DOHH2 (cell line): ENCODE measurements around the gene ARHGAP33.
A peak's percentile ranks its signal among the peaks of the same experiment; 100 is the strongest.

Experiments
- H3F3A ChIP-seq: fragments of 200-600 bp; sonication (generic), shearing (Covaris generic); 2 replicates; pipeline ENCODE4 v1.6.0; 2016; ENCODE audit warnings: antibody characterized with exemption, mild to moderate bottlenecking; ENCODE audit not compliant: control insufficient read depth, insufficient read depth
- H3K27ac ChIP-seq: fragments of 200-600 bp; sonication (generic); 2 replicates; pipeline ENCODE4 v1.5.1; 2014; ENCODE audit warnings: low read depth, mild to moderate bottlenecking, low read length, moderate library complexity
- H3K27me3 ChIP-seq: fragments of 200-600 bp; sonication (generic); 2 replicates; pipeline ENCODE4 v1.6.1; 2014; ENCODE audit warnings: mild to moderate bottlenecking, low read length, mixed read lengths; ENCODE audit not compliant: control insufficient read depth
- H3K36me3 ChIP-seq: fragments of 200-600 bp; sonication (generic); 2 replicates; pipeline ENCODE4 v1.6.1; 2014; ENCODE audit warnings: mild to moderate bottlenecking, low read length, moderate library complexity, mixed read lengths; ENCODE audit not compliant: control insufficient read depth
- H3K4me1 ChIP-seq: fragments of 200-600 bp; sonication (generic); 2 replicates; pipeline ENCODE4 v1.6.1; 2014; ENCODE audit warnings: mild to moderate bottlenecking, low read length, mixed read lengths; ENCODE audit not compliant: control insufficient read depth
- H3K4me2 ChIP-seq: fragments of 200-600 bp; sonication (generic); 2 replicates; pipeline ENCODE4 v1.6.0; 2014; ENCODE audit warnings: mild to moderate bottlenecking, low read length, moderate library complexity
- H3K4me3 ChIP-seq: fragments of 200-600 bp; sonication (generic); 2 replicates; pipeline ENCODE4 v1.5.1; 2014; ENCODE audit warnings: mild to moderate bottlenecking, low read length, mixed read lengths
- H3K79me2 ChIP-seq: fragments of 200-600 bp; sonication (generic); 2 replicates; pipeline ENCODE4 v1.6.1; 2014; ENCODE audit warnings: mild to moderate bottlenecking, low read length, mixed read lengths; ENCODE audit not compliant: control insufficient read depth
- H3K9me2 ChIP-seq: fragments of 200-600 bp; sonication (generic); replicated peaks from 2 replicates; pipeline ENCODE4 v1.6.1; 2014; ENCODE audit warnings: mild to moderate bottlenecking, low read length, mixed read lengths; ENCODE audit not compliant: control insufficient read depth
- H3K9me3 ChIP-seq: fragments of 200-600 bp; sonication (generic); 2 replicates; pipeline ENCODE4 v1.6.1; 2014; ENCODE audit warnings: antibody characterized with exemption, low read length, mixed read lengths; ENCODE audit not compliant: control insufficient read depth, insufficient read depth
- H4K20me1 ChIP-seq: fragments of 200-600 bp; sonication (generic); 2 replicates; pipeline ENCODE4 v1.6.0; 2014; ENCODE audit warnings: low read depth, mild to moderate bottlenecking, antibody characterized with exemption, low read length, moderate library complexity; ENCODE audit not compliant: control insufficient read depth, insufficient read depth
- CTCF ChIP-seq: fragments of 200-600 bp; sonication (generic); IDR thresholded peaks from one replicate; pipeline ENCODE4 v1.5.1; 2014; ENCODE audit warnings: antibody characterized with exemption, mild to moderate bottlenecking, low read depth, low read length; ENCODE audit not compliant: poor library complexity, severe bottlenecking
- EZH2phosphoT487 ChIP-seq: fragments of 200-600 bp; sonication (generic); IDR thresholded peaks from 2 replicates; pipeline ENCODE4 v1.6.1; 2017; ENCODE audit warnings: borderline replicate concordance, mild to moderate bottlenecking, antibody characterized with exemption, low read length, moderate library complexity, mixed read lengths

ARHGAP33 gene

DNA sequence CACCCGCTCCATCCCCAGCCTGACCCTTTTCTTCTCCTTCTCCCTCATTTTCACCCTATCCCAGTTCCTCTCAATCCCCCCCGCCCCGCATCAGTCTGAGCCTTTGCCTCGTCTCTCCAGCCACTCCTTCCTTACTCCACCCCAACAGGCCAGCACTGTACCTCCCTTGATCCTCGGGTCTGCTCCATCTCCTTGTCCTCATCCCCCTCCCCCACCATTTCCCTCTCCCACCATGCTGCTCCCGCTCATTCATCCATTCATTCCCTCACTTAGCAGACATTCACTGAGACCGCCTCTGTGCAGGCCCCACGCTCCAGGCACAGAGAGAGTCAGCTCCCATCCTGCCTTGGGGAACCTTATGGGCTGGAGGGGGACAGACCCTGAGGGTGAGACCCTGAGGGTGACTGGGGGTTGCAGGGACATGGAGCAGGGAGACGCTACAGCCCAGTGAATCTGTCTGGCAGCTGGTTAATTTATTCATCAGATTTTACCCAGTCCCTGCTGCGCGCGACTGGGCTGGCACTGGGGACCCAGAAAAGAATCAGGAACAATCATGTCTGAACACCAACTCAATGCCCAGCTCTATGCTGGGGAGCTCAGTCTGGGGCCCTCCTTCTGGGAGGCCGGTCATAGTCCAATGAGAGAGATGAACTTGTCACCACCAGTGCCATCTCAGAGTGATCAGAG, 881 bp downstream of the ARHGAP33 start:
- H3K4me3 ChIP-seq, result peak overlapping the region; percentile 72
- peak overlapping the region; percentile 52 for H3K4me2 ChIP-seq
- no peaks in the 10 kb centered on the region for H3K27me3 ChIP-seq
- H3K79me2 ChIP-seq, result peaks cover 5% of the 10 kb centered on the region; the same call in 1 of the 2 replicates
- H4K20me1 ChIP-seq, result no peaks in the 10 kb centered on the region
- TF ChIP-seq EZH2phosphoT487, result no peak
- no peak for TF ChIP-seq CTCF
- no peaks in the 10 kb centered on the region for H3K36me3 ChIP-seq
- H3F3A ChIP-seq, result no peaks in the 10 kb centered on the region; the same call in 1 of the 2 replicates
- no peak overlapping the region for H3K27ac ChIP-seq
- no peaks in the 10 kb centered on the region for H3K9me2 ChIP-seq
- H3K4me1 ChIP-seq, result peaks cover 15% of the 10 kb centered on the region
- no peaks in the 10 kb centered on the region for H3K9me3 ChIP-seq

GRCh38 chr19:35777086-35777841, 1.9 kb downstream of the ARHGAP33 start:
- H3K4me3 ChIP-seq, result no peak overlapping the region
- no peak overlapping the region for H3K27ac ChIP-seq
- H3K79me2 ChIP-seq, result peaks cover 5% of the 10 kb centered on the region; the same call in 1 of the 2 replicates
- H3K9me2 ChIP-seq, result no peaks in the 10 kb centered on the region
- no peaks in the 10 kb centered on the region for H3K9me3 ChIP-seq
- TF ChIP-seq CTCF (no peak), EZH2phosphoT487 (no peak)
- H3K4me1 ChIP-seq, result peaks cover 15% of the 10 kb centered on the region
- H3K36me3 ChIP-seq, result no peaks in the 10 kb centered on the region
- no peaks in the 10 kb centered on the region; the same call in 1 of the 2 replicates for H3F3A ChIP-seq
- no peak overlapping the region; the same call in 1 of the 2 replicates for H3K4me2 ChIP-seq
- H3K27me3 ChIP-seq, result no peaks in the 10 kb centered on the region
- H4K20me1 ChIP-seq, result no peaks in the 10 kb centered on the region

- Histone ChIP-seq H3K27ac (no peak overlapping the region), H3K27me3 (no peaks in the 10 kb centered on the region), H3K9me2 (no peaks in the 10 kb centered on the region), H3F3A (no peaks in the 10 kb centered on the region), H3K4me1 (peaks cover 15% of the 10 kb centered on the region), H3K36me3 (no peaks in the 10 kb centered on the region), H3K79me2 (peaks cover 5% of the 10 kb centered on the region; the same call in 1 of the 2 replicates), H3K4me2 (no peak overlapping the region), H4K20me1 (no peaks in the 10 kb centered on the region), H3K9me3 (no peaks in the 10 kb centered on the region), H3K4me3 (no peak overlapping the region)
- TF ChIP-seq EZH2phosphoT487 (no peak), CTCF (no peak)
Measured at GRCh38 chr19:35777961-35778360, 2.6 kb downstream of the ARHGAP33 start.
